ENCODE measurements around the gene FBN3. TPM values are rescaled to one million over a fixed set of nuclear protein-coding genes. Genes with fewer than 3 reads are reported as not detected.

The FBN3 gene
- total RNA-seq, 4 donors from 2014 or later: 0.05 to 0.17 TPM; not detected in 2

DNA sequence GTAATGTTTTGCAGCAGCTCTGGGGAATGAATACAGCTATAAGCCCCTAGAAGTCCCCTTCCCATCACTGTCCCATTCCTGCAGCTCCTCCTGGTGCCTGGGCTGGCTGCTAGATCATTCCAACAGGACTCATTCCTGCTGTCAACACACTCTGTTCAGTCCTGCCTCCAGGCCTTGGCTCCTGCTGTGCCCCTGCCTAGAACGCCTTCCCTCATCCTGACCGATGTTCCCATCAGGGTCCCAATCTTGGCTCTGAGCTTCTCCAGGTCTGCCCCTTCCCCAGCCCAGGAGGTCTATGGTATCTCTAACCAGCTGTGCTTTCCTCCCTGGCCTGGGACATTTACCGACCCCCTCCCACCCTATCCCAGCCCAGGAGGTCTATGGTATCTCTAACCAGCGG is 48.1 kb downstream of the FBN3 start:
- Histone ChIP-seq H3K27me3 (no peaks in the 10 kb centered on the region), H3K36me3 (no peaks in the 10 kb centered on the region), H3K4me1 (no peaks in the 10 kb centered on the region), H3K4me3 (no peak overlapping the region), H3K27ac (no peak overlapping the region), H3K9me3 (peaks cover 9% of the 10 kb centered on the region)
- TF ChIP-seq EP300 (IDR thresholded peaks at IDR 0.05) (no peak), POLR2AphosphoS5 (IDR thresholded peaks at IDR 0.05) (no peak), POLR2A (IDR thresholded peaks at IDR 0.05) (no peak)
- TF ChIP-seq, protein P1, sequence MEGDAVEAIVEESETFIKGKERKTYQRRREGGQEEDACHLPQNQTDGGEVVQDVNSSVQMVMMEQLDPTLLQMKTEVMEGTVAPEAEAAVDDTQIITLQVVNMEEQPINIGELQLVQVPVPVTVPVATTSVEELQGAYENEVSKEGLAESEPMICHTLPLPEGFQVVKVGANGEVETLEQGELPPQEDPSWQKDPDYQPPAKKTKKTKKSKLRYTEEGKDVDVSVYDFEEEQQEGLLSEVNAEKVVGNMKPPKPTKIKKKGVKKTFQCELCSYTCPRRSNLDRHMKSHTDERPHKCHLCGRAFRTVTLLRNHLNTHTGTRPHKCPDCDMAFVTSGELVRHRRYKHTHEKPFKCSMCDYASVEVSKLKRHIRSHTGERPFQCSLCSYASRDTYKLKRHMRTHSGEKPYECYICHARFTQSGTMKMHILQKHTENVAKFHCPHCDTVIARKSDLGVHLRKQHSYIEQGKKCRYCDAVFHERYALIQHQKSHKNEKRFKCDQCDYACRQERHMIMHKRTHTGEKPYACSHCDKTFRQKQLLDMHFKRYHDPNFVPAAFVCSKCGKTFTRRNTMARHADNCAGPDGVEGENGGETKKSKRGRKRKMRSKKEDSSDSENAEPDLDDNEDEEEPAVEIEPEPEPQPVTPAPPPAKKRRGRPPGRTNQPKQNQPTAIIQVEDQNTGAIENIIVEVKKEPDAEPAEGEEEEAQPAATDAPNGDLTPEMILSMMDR (IDR thresholded peaks at IDR 0.05): no peak
- DNase-seq (ENCODE audit: low spot score in 2 of 2): no peak
- WGBS: 98% methylated on average over 4 of the region's 4 CpGs

DNA sequence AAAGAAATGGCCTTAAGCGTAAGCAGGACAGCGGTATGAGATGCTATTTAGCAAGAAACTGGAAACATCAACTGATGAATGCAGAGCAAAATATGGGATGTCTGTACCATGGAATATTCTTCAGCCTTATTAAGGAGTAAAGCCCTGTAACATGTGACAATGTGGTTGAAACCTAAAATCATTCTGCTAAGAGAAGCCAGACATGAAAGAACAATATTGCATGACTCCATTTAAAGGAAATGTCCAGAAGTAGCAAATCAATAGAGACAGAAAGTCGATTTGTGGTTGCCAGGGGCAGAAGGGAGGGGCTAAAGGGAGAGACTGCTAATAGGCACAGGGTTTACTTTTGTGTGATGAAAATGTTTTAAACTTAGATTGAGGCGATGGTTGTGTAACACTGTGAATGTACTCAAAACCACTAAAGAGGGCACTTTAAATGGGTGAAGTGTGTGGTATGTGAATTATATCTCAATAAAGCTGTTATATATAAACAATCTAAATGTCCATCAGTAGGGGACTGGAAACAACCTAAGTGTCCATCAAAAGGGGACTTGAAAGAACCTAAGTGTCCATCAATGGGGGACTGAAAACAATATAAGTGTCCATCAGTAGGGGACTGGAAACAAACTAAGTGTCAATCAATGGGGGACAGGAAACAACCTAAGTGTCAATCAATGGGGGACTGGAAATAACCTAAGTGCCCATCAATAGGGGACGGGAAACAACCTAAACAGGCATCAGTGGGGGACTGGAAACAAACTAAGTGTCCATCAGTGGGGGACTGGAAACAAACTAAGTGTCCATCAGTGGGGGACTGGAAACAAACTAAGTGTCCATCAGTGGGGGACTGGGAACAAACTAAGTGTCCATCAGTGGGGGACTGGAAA is 51.5 kb downstream of the FBN3 start:
- H3K4me3 ChIP-seq: no peak overlapping the region
- H3K36me3 ChIP-seq: no peaks in the 10 kb centered on the region
- no peak for TF ChIP-seq POLR2AphosphoS5 (IDR thresholded peaks at IDR 0.05)
- DNase-seq (ENCODE audit: low spot score in 2 of 2): no peak
- no peak overlapping the region for H3K27ac ChIP-seq
- 86% methylated on average over 5 of the region's 5 CpGs for WGBS
- no peaks in the 10 kb centered on the region for H3K27me3 ChIP-seq
- no peaks in the 10 kb centered on the region for H3K4me1 ChIP-seq
- peaks cover 22% of the 10 kb centered on the region for H3K9me3 ChIP-seq

DNA sequence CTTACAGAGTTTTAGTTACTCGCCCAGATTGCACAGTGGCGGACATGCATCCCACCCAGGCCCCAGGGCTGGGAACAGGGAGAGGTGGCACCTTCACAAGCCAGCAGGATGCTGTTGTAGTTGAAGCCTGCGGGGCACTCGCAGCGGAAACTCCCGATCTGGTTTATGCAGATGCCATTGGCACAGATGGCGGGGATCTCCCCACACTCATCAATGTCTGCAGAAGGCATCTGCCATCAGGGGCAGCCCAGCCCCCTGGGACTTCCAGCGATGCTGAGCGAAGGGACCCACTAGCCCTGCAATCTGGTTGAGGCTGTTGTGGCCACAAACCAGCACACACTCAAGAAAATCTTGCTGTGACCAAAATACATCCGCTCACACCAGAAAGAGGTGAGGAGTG is 52.2 kb downstream of the FBN3 start:
- H3K27me3 ChIP-seq: no peaks in the 10 kb centered on the region
- no peak for DNase-seq (ENCODE audit: low spot score in 2 of 2)
- TF ChIP-seq POLR2A (IDR thresholded peaks at IDR 0.05) (no peak), POLR2AphosphoS5 (IDR thresholded peaks at IDR 0.05) (no peak), EP300 (IDR thresholded peaks at IDR 0.05) (no peak)
- TF ChIP-seq, protein P1 (IDR thresholded peaks at IDR 0.05): no peak
- WGBS: 95% methylated on average over 5 of the region's 10 CpGs
- no peak overlapping the region for H3K27ac ChIP-seq
- peaks cover 22% of the 10 kb centered on the region for H3K9me3 ChIP-seq
- H3K36me3 ChIP-seq: no peaks in the 10 kb centered on the region
- H3K4me3 ChIP-seq: no peak overlapping the region
- H3K4me1 ChIP-seq: no peaks in the 10 kb centered on the region

DNA sequence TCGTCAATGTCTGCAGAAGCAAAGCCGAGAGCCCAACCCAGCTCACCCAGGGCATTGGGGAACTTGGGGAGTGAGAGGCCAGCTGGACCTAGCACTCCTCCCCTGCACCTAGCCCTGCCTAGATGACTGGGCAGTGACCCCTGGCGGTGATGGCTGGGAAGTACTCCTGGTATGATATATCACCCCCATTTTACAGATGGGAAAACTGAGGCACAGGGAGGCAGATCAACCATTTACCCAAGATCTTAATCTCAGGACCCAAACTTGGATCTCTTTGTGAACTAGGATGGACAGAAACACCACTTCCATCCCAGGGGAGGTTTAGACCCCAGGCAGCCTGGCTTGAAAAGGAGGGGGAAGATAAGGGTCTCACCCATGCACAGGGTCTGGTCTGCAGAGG is 53.3 kb downstream of the FBN3 start:
- 96% methylated on average over 3 of the region's 3 CpGs for WGBS
- TF ChIP-seq POLR2A (IDR thresholded peaks at IDR 0.05): no peak
- no peak for TF ChIP-seq EP300 (IDR thresholded peaks at IDR 0.05)
- no peak for TF ChIP-seq POLR2AphosphoS5 (IDR thresholded peaks at IDR 0.05)
- TF ChIP-seq, protein P1 (IDR thresholded peaks at IDR 0.05): no peak
- no peak for DNase-seq (ENCODE audit: low spot score in 2 of 2)

DNA sequence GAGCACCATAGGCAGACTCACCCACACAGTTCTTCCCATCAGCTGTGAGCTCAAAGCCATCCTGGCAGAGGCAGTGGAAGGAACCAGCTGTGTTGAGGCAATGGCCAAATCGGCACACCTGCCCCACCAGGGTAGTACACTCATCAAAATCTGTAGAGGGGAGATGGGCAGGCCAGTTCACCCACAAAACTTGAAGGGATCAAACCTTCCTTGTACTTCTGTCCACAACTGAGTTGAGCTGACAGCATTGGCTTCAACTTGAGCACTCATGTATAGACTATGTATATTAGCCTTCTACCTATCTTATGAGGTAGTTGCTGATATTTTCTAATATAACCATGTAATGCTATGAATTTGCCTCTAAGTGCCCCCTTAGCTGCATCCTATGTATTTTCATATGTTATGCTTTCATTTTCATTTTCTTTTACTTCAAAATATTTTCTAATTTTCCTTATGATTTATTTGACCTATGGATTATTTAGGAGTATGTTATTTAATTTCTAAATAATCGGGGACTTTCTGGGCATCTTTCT is 54.0 kb downstream of the FBN3 start:
- H3K36me3 ChIP-seq: no peaks in the 10 kb centered on the region
- DNase-seq (ENCODE audit: low spot score in 2 of 2): no peak
- H3K4me3 ChIP-seq: no peak overlapping the region
- no peaks in the 10 kb centered on the region for H3K27me3 ChIP-seq
- H3K27ac ChIP-seq: no peak overlapping the region
- 88% methylated on average over 1 of the region's 2 CpGs for WGBS
- TF ChIP-seq, protein P1 (IDR thresholded peaks at IDR 0.05): no peak
- no peak for TF ChIP-seq POLR2AphosphoS5 (IDR thresholded peaks at IDR 0.05)
- TF ChIP-seq POLR2A (IDR thresholded peaks at IDR 0.05): no peak
- no peak for TF ChIP-seq EP300 (IDR thresholded peaks at IDR 0.05)
- peaks cover 22% of the 10 kb centered on the region for H3K9me3 ChIP-seq
- no peaks in the 10 kb centered on the region for H3K4me1 ChIP-seq

More for the DNA sequence above, 53.3 kb downstream of the FBN3 start:
- Histone ChIP-seq H3K4me1 (no peaks in the 10 kb centered on the region), H3K36me3 (no peaks in the 10 kb centered on the region), H3K4me3 (no peak overlapping the region), H3K9me3 (peaks cover 22% of the 10 kb centered on the region), H3K27me3 (no peaks in the 10 kb centered on the region), H3K27ac (no peak overlapping the region)
